GM18909 (cell line): ENCODE measurements around the gene DNMT1.

ENCODE experiments used
- ATAC-seq: cut with Tn5 transposase; IDR thresholded peaks from one replicate; pipeline ENCODE4 v1.9.1; 2021; ENCODE audit warnings: mild to moderate bottlenecking; ENCODE audit not compliant: unreplicated experiment, poor library complexity

DNMT1 gene

DNA sequence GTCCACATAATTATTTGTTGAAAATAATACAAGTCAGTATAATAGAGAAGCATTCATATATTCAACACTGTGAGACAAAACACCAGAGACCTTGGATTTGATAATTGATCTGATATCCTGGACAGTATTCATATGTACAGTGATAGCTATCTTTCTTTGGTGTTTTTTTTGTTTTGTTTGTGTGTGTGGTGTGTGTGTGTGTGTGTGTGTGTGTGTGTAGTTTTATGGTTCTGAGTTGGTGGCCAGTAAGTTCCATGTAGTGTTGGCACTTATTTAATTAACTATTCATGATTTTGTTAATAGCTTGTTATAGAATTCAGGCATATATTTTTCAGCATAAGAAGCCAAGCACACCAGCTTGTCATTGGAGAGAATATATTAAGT lies 90.6 kb downstream of the DNMT1 start:
- no peak for ATAC-seq

DNA sequence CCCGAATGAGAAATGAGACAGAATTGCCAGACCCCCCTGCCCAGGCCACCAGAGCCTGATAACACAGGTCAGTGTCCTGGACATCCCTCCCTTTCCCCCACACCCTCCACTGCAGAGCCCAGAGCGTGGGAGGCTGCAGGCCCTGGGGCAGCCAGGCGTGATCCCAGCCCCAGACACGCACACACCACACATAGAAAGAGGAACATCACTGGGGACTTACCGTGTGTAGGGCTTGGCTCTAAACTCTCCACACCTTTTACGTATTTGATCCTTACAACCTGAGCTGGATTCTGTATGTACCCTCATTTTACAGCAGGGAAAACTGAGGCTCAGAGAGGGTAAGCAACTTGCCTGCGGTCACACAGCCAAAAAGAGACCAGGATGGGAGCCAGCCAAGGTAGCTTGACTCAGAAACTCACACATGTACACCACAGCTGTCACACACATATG lies 91.9 kb downstream of the DNMT1 start:
- ATAC-seq = peak; percentile 33

DNA sequence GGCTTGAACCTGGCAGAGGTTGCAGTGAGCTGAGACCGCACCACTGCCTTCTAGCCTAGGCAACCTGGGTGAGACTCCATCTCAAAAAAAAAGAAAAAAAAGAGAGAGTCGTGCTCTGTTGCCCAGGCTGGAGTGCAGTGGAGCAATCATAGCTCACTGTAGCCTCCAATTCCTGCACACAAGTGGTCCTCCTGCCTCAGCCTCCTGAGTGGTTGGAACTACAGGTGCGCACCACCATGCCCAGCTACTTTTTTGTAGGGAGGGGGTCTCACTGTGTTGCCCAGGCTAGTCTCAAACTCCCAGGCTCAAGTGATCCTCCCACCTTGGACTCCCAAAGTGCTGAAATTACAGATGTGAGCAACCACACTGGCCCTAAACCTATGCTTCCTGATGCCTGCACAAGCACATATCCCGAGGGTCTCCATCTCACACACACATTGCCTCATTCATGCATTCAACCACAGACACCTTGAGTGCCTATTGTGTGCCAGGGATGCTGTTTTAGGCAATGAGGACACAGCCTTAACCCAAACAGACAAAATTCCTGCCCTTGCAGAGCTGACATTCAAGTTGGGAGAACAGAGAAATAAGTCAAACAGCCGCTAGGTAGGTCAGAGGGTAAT lies 94.5 kb downstream of the DNMT1 start:
- no peak for ATAC-seq

DNA sequence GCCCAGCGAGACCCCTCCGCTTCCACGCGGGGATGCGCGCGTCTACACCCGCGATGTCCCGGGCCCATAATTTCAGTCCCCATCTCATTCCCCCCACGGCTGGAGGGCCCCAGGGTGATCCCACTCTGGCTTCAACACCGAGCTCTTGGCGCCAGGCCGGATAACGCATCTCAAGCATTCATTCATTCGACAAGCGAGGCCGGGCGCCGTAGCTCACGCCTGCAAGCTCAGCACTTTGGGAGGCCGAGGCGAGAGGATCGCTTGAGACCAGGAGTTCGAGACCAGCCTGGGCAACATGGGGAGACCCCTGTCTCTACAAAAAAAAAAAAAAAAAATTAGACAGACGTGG lies 98.2 kb downstream of the DNMT1 start:
- ATAC-seq = no peak

DNA sequence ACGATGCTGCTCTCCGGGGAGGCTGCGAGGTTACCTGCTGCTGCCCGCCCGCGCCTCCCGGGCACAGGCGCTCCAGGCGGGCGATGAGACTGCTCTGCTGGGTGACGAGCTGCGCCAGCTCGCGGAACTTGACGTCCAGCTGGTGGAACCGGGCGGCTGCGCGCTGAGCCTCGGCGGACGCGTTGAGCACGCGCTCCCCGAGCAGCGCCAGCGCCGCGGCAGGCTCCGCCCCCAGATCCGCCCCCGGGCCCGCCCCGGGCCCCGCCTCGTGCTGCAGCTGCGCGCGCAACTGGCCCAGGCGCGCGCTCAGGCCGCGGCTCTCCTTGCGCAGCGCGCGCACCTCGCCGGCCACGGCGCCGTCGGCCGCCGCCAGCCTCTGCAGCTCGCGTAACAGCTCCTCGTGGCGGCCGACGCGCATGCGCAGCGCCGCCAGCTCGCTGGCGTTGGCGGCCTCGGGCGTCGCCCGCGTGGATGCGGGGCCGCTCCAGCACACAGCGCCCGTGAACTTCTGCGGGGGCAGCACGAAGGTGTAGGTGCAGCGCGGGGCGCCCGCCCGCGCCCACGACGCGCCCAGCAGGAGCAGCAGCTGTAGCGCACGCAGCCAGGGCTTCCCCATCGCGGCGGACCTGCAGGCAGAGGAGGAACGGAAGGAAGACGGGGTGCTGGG lies 98.7 kb downstream of the DNMT1 start:
- peak; percentile 82 for ATAC-seq

DNA sequence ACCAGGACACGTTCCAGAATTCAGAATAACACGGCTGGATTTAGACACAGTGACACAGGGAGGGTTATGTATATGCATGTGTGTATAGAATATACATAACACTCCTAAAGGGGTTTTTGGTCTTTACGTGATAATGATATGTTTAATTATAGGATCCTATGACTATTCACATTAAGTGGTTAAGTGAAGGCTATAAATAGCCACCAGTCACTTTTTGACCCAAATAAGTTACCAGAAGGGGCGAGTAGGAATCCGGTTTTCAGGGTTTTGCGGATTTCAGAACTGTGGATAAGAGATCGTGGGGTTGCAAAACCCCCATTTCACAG lies 99.2 kb downstream of the DNMT1 start:
- ATAC-seq = no peak

DNA sequence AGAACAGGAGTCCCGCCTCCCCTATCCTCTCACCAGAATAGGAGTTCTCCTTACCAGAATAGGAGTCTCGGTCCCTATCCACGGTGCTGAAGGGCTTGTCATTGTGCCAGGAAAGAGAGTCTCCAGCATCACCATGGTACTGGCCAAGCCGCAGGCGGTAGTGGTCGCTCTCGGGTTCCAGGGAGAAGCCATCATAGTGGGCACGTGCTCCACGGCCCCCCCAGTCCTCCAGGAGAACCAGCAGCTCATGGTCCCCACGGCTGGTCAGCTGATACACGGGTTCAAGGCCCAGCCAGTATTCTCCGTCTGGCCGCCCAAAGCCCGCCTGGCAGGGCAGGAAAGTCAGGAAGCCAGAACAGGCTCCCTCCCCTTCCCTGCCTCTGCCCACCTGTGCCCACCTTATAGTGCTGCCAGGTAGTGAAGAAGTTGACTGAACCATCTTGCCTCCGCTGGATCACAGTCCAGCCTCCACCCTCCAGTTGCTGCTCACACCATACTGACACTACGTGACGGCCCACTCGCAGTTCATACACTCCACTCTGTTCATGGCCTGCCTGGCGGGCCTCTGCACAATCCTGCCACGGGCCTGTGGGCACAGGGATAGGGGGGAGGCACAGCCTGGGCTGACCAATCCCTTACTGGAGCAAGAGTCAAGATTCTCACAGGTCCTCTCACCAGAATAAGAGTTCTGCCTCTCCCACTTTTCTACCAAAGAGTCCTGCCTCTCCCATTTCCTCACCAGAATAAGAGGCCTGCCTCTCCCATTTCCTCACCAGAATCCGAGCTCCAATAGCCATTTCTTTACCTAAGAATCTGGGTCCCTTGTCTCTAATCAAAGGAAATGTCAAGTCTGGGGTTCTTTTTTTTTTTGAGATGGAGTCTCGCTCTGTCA lies 101.2 kb downstream of the DNMT1 start:
- no peak for ATAC-seq

DNA sequence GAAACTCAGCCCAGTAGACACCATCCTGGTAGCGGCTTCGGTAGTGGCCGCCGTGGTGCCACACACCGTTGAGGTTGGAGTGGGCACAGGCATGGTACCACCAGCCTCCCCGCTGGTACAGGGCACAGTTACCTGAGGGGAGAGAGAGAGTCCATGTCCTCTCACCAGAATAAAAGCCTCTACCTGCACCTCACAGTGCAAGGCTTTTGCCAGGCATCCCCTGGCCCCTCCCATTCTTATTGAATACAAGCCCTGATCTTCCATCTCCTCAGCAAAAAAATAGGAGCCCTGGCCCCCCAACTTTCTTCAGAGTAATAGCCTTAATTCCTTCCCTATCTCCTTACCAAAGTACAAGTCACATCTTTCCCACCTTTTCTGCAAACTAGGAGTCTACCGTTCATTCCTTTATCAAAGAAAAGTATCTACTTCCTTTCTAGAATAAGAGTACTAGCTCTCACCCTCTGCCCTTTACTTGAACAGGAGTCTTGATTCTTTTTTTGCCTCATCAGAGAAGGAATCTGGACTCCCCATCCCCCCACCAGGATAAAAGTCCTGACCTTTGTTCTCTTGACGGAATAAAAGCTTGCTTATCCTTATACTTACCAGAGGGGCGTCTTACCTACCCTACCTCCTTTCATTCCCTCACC lies 102.0 kb downstream of the DNMT1 start:
- no peak for ATAC-seq

DNA sequence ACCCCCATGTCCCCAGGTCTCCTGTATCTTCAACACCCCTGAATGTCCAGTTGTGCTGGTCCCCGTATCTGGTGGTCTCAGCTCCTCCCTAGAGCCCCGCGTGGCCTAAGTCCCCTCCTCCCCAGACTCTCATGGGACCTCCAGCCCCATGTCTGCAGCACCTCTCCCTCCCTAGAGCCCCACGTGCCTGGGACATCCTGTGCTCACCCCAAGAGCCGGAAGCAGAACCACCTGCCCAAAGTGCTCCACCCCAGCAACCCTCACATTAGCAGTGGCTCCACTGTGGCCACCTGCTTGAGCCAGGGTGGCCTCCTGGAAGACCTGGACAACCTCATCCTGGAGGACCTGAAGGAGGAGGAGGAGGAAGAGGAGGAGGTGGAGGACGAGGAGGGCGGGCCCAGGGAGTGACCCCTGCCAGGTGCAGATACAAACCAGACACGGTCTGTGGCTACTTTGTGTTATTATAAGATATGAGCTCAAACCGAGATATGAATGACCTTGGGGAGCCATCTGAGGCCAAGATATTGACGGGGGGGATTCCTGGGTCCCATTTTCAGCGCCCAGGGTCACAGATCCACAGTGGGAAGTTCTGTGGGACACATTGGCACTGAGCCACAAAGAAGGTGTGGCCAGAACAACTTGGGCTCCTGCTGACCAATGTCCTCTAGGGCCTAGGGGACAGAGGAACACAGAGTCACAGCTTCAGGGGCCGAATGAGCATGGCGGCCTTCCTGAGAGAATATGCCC lies 102.7 kb downstream of the DNMT1 start:
- ATAC-seq = no peak

DNA sequence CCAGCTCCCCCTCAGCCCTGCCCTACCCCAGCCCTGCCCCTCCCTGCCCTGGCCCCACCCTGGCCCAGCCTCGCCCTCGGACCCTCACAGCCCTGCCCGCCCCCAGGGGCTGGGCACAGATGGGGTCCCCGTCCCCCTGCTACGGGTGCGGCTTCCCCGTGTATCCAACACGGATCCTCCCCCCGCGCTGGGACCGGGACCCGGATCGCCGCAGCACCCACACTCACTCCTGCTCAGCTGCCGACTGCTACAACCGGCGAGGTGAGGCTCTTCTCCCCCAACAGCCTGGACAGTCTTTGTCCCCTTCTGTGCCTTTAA lies 103.4 kb downstream of the DNMT1 start:
- no peak for ATAC-seq

DNA sequence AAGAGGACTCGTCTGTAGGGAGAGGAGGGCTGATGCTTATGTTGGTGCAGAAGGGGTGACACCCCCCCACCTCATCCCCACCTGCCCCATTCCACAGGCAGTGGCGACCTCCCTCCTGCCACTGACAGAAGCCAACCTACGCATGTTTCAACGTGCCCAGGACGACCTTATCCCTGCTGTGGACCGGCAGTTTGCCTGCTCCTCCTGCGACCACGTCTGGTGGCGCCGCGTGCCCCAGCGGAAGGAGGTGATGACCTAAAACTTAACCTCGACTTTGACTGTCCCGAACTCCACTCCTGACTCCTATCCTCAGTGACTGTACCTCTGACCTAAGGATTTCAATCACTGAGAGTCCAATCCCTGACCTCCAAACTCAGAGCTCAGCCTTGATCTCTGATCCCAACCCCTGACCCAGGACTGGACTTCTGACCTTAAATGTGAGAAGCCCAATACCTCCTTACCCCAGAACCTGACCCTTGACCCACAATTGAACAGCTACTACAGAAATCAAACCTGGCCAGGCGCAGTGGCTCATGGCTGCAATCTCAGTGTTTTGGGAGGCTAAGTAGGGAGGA lies 104.9 kb downstream of the DNMT1 start:
- no peak for ATAC-seq

DNA sequence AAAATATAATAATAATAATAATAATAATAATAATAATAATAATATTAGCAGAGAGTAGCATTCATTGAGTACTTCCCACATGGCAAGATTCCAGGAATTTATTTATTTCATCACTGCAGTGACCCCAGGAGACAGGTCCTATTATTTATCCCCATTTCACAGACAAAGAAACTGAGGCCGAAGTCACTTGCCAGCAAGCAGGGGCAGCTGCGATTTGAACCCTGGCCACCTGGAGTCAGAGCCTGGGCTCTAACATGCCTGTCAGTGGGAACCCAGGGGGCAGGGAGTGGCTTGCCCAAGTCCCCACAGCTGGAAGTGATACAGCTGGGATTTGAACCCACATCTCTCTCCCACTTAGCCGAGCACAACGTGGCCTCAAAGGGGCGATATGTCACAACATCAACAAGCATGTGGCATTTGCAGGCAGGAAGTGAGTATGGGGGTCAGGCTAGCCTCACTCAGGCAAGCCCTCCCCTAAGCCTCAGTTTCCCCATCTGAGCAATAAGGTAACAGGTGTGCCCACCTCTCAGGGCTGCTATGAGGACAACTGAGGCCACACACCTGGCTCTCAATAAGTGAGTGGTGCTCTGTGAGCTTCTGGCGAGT lies 105.7 kb downstream of the DNMT1 start:
- ATAC-seq = no peak

DNA sequence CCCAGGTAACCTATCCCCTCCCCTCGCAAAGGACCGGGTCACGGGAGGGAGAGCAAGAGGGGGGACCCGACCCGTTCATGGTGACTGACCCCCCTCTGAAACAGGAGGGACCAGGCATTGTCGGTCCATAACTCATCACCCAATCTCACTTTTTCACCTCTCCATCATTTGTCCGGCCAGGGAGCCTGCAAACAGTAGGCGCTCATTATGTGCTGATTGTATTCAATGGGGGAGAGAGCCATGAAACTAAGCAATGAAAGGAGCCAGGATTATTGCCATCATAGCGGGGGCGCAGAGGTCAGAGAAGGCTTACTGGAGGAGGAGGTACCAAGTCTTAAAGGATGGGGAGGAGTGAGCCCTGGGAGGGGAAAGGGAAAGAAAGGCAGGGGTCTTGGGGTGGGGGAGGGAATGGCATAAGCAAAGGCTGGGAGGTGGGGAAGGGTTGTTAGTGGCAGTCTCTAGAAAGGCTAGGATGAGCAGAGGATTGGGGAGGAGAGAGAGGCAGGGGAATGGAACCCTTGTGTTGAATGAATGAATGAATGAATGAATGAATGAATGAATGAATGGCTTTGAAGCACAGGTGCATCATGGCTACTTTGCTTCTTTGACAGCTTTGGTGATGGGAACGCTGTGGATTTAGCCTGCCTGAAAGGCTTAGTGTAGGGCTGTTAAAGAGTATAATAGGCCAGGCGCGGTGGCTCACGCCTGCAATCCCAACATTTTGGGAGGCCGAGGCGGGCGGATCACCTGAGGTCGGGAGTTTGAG lies 107.3 kb downstream of the DNMT1 start:
- ATAC-seq = no peak

DNA sequence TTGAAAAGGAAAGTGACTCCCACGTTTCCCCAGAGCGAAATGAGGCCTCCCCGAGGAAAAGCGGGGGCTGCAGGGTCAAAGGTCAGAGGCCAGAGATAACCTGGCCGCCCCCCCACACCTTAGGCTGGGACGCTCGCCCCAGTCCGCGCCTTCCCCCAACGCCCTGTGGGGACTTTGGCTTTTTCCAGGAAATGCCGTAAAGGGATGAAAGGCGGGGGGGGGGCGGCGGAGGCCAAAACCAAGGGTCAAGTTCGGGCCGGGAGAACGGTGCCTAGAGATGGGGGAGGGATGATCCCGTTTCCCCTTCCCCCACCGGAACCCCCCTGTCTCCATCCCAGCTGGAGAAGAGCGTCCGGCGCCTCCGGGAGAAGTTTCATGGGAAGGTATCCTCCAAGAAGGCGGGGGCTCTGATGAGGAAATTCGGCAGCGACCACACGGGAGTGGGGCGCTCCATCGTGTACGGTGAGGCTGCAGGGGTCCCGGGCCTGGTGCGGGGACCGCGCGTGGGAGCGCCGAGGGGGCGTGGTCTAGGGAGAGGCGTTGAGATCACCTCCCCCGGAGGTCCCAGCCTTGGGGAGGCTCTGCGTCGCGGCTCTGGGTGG lies 108.1 kb downstream of the DNMT1 start:
- ATAC-seq = peak; percentile 4

DNA sequence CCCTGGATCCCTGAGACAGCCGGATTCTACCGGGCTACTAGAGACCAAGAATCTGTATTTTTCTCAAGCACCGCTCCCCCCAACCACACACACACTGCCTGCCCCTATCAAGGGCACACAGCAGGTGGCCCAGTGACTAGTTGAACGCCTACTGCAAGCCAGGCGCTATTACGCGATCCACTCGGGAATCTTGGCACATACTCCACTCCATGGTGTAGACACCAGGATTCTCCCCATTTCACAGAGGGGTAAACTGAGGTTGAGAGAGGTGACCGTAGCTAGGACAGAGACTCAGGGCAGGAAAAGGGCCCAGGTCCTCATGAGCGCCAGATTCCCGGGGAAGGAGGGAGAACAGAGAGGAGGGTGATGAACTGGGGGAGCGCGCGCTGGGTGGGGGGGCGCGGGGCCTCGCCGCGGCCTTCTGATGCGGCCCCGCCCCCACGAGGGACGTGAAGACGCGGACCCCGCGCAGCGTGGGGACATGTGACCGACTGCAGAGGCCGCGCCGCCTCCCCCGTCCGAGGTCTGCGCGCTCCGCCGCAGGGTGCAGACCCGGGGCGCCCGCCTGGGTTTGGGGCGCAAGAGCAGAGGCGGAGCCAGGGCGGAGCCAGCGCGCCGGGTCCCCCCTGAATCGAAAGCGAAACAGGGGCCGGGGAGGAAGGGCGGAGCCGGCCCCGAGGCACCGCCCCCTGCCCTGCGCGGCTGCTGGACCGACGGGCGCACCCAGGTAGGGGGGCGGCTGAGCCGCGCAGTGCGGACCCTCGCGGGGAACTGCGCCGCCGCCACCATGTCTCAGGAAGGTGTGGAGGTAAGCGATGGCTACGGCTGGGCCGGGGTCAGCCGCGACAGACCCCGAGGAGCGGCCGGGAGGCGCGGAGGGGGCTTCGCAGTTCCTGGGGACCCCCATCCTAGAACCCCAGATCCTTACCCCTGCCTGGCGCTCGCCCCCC lies 108.8 kb downstream of the DNMT1 start, which contains the start of gene SHFL:
TSS of gene SHFL (plus strand) at position 677 of the 950 bp plus-strand sequence. CDS start at position 788, 111 bp downstream.
- peak; percentile 85 for ATAC-seq

DNA sequence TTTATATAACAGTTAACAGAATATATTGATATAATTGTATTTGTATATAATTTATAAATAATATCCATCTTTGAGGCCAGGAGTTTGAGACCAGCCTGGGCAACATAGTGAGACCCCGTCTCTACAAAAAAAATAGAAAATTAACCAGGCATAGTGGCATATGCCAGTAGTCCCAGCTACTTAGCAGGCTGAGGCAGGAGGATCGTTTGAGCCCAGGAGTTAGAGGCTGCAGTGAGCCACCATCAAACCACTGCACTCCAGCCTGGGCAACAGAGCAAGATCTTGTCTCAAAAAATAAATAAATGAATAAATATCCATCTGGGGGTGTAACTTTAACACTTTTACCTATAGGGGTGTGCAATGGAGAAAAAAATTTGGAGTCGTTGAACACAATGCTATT lies 110.0 kb downstream of the DNMT1 start:
- no peak for ATAC-seq

DNA sequence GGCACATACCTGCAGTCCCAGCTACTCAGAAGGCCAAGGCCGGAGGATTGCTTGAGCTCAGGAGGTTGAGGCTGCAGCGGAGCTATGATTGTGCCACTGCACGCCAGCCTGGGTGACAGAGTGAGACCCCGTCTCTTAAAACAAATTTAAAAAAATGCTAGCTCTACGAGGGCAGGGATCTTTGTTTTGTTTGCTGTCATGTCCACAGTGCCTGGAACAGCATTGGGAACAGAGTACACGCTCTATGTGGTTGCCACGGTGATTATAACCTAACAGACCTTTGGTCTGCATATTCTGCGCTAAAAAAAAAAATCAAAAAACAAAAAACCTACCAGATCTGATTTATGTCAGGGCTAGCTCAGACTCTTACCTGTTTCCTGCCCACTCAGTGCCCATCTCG lies 110.8 kb downstream of the DNMT1 start:
- ATAC-seq = no peak
